Measurements from ENCODE around the gene HOXA9.

GRCh38 chr7:27146491-27147198, 18.7 kb downstream of the HOXA9 start:
- TF ChIP-seq CTCF (IDR thresholded peaks at IDR 0.05; ENCODE audit: poor library complexity, severe bottlenecking) (no peak), POLR2AphosphoS5 (IDR thresholded peaks at IDR 0.05) (no peak), EP300 (conservative IDR thresholded peaks at IDR 0.05; ENCODE audit: poor library complexity, severe bottlenecking) (no peak), EZH2 (IDR thresholded peaks at IDR 0.05; ENCODE audit: borderline replicate concordance, insufficient read depth, low read length, poor library complexity, severe bottlenecking) (no peak), TAF1 (IDR thresholded peaks at IDR 0.05; ENCODE audit: low read depth) (no peak), REST (IDR thresholded peaks at IDR 0.05; ENCODE audit: borderline replicate concordance) (no peak)

All from neural cell (in vitro differentiated cells).